Neuronal stem cell (in vitro differentiated cells): ENCODE data around the gene CPXM2.

ENCODE experiments used
- DNase-seq: peaks from one replicate; pipeline ENCODE4 v3.0.0-alpha.2; 2013; ENCODE audit warnings: low spot score
- H2AFZ ChIP-seq: one replicate; pipeline ENCODE4 v1.6.1; 2013; ENCODE audit warnings: mild to moderate bottlenecking, low read length, inconsistent platforms
- H2AK5ac ChIP-seq: 2 replicates; pipeline ENCODE4 v1.6.1; 2013; ENCODE audit warnings: low read depth, mild to moderate bottlenecking, inconsistent platforms, low read length, moderate library complexity, mixed read lengths
- H2BK120ac ChIP-seq: 2 replicates; pipeline ENCODE4 v1.6.1; 2013; ENCODE audit warnings: low read depth, mild to moderate bottlenecking, inconsistent platforms, low read length, moderate library complexity, mixed read lengths
- H2BK12ac ChIP-seq: one replicate; pipeline ENCODE4 v1.6.1; 2013; ENCODE audit warnings: low read length, inconsistent platforms
- H2BK15ac ChIP-seq: 2 replicates; pipeline ENCODE4 v1.6.1; 2013; ENCODE audit warnings: mild to moderate bottlenecking, low read length, inconsistent platforms, mixed read lengths
- H2BK5ac ChIP-seq: one replicate; pipeline ENCODE4 v1.6.1; 2013; ENCODE audit warnings: inconsistent platforms, mild to moderate bottlenecking, low read length, moderate library complexity
- H3K14ac ChIP-seq: one replicate; pipeline ENCODE4 v1.6.1; 2013; ENCODE audit warnings: low read length, inconsistent platforms
- H3K18ac ChIP-seq: 2 replicates; pipeline ENCODE4 v1.6.1; 2013; ENCODE audit warnings: low read length, inconsistent platforms
- H3K23ac ChIP-seq: 2 replicates; pipeline ENCODE4 v1.6.1; 2013; ENCODE audit warnings: low read depth, mild to moderate bottlenecking, mixed read lengths, low read length, inconsistent platforms; ENCODE audit not compliant: poor library complexity
- H3K27ac ChIP-seq: replicated peaks from 3 replicates; pipeline ENCODE4 v1.5.1; 2013; ENCODE audit warnings: low read length, inconsistent platforms
- H3K27me3 ChIP-seq, 3 experiments: 2 replicates each; pipeline ENCODE4 v1.6.1; 2013; ENCODE audit warnings: low read length in 3 of 3, mild to moderate bottlenecking in 2 of 3, inconsistent platforms in 1 of 3, low read depth in 1 of 3, mixed read lengths in 1 of 3, moderate library complexity in 1 of 3; ENCODE audit not compliant: control insufficient read depth in 3 of 3, insufficient read depth in 3 of 3
- H3K36me3 ChIP-seq, 2 donors: replicated peaks in 1 of 2; 2 replicates each; pipeline ENCODE4 v1.6.1; 2013; ENCODE audit warnings: low read length in 2 of 2; ENCODE audit not compliant: control insufficient read depth in 2 of 2, insufficient read depth in 2 of 2
- H3K4ac ChIP-seq: 2 replicates; pipeline ENCODE4 v1.6.1; 2013; ENCODE audit warnings: inconsistent platforms, mild to moderate bottlenecking, low read length, moderate library complexity
- H3K4me1 ChIP-seq, 2 donors: 1 replicate in 1 of 2; 2 replicates in 1 of 2; pipeline ENCODE4 v1.6.1; 2013; ENCODE audit warnings: low read length in 2 of 2, low read depth in 1 of 2; ENCODE audit not compliant: control insufficient read depth in 2 of 2, insufficient read depth in 1 of 2
- H3K4me2 ChIP-seq: one replicate; pipeline ENCODE4 v1.6.1; 2013; ENCODE audit warnings: mild to moderate bottlenecking, low read length, inconsistent platforms; ENCODE audit not compliant: insufficient read depth, poor library complexity, severe bottlenecking
- H3K4me3 ChIP-seq, 2 donors: 2 replicates each; pipeline ENCODE4 v1.5.1; 2013; ENCODE audit warnings: low read length in 2 of 2, mild to moderate bottlenecking in 2 of 2, inconsistent platforms in 1 of 2, moderate library complexity in 1 of 2
- H3K79me1 ChIP-seq: one replicate; pipeline ENCODE4 v1.6.1; 2013; ENCODE audit warnings: low read depth, mild to moderate bottlenecking, inconsistent platforms, low read length, moderate library complexity
- H3K9ac ChIP-seq: one replicate; pipeline ENCODE4 v1.6.1; 2013; ENCODE audit warnings: mild to moderate bottlenecking, low read depth, low read length, inconsistent platforms; ENCODE audit not compliant: poor library complexity
- H3K9me3 ChIP-seq, 2 donors: replicated peaks in 1 of 2; 2 replicates each; pipeline versions ENCODE3 to v1.6.1; 2013; ENCODE audit warnings: low read length in 2 of 2, mild to moderate bottlenecking in 2 of 2, inconsistent platforms in 1 of 2, low read depth in 1 of 2, mixed read lengths in 1 of 2, moderate library complexity in 1 of 2; ENCODE audit not compliant: control insufficient read depth in 2 of 2, insufficient read depth in 1 of 2
- H4K8ac ChIP-seq: one replicate; pipeline ENCODE4 v1.6.1; 2013; ENCODE audit warnings: low read depth, mild to moderate bottlenecking, inconsistent platforms, low read length, moderate library complexity
- H4K91ac ChIP-seq: one replicate; pipeline ENCODE4 v1.6.1; 2013; ENCODE audit warnings: low read length, low read depth, mild to moderate bottlenecking, inconsistent platforms; ENCODE audit not compliant: poor library complexity
- WGBS, 2 donors: extraction: QIAGEN DNeasy Blood & Tissue Kit; methylation state at CpG; one replicate each; pipeline ENCODE4 v1.1.7; 2013; ENCODE audit warnings: missing lambda C conversion rate in 2 of 2, mixed read lengths in 1 of 2; ENCODE audit not compliant: insufficient read length in 2 of 2, insufficient replicate concordance in 1 of 2; ENCODE audit errors: extremely low coverage in 2 of 2; 5-methylcytosine and 5-hydroxymethylcytosine counted together

The CPXM2 gene

DNA sequence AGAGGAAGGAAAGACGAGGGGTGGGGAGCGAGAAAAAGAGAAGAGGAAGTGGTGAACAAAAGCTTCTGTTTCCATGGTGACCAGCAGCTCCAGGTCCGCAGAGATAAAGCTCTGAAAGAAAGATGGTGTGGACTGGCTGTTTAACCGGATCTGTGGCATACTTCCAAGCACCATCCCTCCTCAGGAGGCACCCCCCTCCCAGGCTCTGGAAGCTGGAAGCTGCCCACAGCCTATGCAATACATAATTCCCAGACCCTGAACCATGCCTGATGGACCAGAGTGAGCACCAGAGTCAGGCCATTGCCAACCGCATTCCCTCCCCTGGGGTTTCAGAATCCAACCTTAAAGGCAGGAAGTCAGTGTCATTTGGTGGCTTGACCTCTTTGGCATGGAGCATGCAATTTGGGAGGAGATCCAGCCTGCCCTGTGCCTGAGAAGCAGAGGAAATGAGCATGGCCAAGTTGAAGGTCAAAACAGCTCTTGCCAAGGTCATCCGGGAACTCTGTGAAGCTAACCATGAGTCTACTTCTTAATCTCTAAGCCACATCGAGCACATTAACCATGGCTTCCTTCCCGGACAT is 22.2 kb upstream of the CPXM2 start:
- DNase-seq = no peak
- Histone ChIP-seq H3K4me3 (no peak overlapping the region), H2BK120ac (no peak overlapping the region), H3K36me3 (no peaks in the 10 kb centered on the region), H2BK5ac (no peak overlapping the region), H2AFZ (no peak overlapping the region), H3K79me1 (no peaks in the 10 kb centered on the region), H3K9me3 (no peaks in the 10 kb centered on the region), H3K9ac (no peak overlapping the region), H2BK12ac (no peak overlapping the region), H3K4me1 (peaks cover 5 to 16% of the 10 kb centered on the region in 2 donors), H3K4ac (no peak overlapping the region), H3K27me3 (no peaks in the 10 kb centered on the region), H2BK15ac (no peak overlapping the region), H3K27ac (no peak overlapping the region), H3K4me2 (no peak overlapping the region), H4K8ac (no peak overlapping the region), H3K14ac (no peak overlapping the region), H2AK5ac (no peak overlapping the region), H3K23ac (no peak overlapping the region), H3K18ac (no peak overlapping the region), H4K91ac (no peak overlapping the region)
- WGBS, 2 donors = no CpG with 5 or more reads among the region's 8 CpGs

GRCh38 chr10:123912871-123913270 is 21.3 kb upstream of the CPXM2 start:
- H2BK5ac ChIP-seq = no peak overlapping the region
- no peak overlapping the region for H2BK12ac ChIP-seq
- no peak overlapping the region for H2BK15ac ChIP-seq
- H3K9me3 ChIP-seq = no peaks in the 10 kb centered on the region
- H3K4ac ChIP-seq = no peak overlapping the region
- no peak overlapping the region for H2BK120ac ChIP-seq
- H3K18ac ChIP-seq = no peak overlapping the region
- no peaks in the 10 kb centered on the region for H3K27me3 ChIP-seq
- no peak overlapping the region for H3K27ac ChIP-seq
- H4K91ac ChIP-seq = no peak overlapping the region
- no peak overlapping the region for H3K4me2 ChIP-seq
- no peak overlapping the region for H3K9ac ChIP-seq
- H2AK5ac ChIP-seq = no peak overlapping the region
- DNase-seq = no peak
- no peak overlapping the region for H2AFZ ChIP-seq
- no peak overlapping the region for H3K23ac ChIP-seq
- H3K36me3 ChIP-seq = no peaks in the 10 kb centered on the region
- H3K4me3 ChIP-seq = no peak overlapping the region
- H4K8ac ChIP-seq = no peak overlapping the region
- no peak overlapping the region for H3K14ac ChIP-seq
- peaks cover 5 to 16% of the 10 kb centered on the region in 2 donors for H3K4me1 ChIP-seq
- H3K79me1 ChIP-seq = no peaks in the 10 kb centered on the region
- WGBS, 2 donors = no CpG with 5 or more reads among the region's 3 CpGs

DNA sequence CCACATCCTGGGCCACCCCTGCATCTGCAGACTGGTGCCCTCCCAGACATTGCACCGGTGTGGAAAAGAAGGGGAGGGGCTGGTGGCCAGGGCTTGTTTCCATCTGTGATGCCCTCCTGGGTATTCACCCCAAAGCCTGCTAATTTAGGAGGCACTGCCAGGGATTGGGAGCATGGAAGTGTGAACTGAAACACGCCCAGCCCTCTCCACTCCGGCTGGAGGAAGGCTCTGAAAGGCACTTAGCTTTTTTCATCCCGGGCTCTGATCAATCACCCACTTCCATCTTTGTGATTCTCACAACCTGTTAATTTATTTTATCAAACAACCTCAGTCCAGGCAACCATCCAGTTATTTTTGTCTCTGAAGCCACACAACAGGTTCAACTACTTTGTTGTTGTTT is 20.9 kb upstream of the CPXM2 start:
- no peak overlapping the region for H2AFZ ChIP-seq
- no peak overlapping the region for H3K9ac ChIP-seq
- H3K9me3 ChIP-seq = no peaks in the 10 kb centered on the region
- H2BK120ac ChIP-seq = no peak overlapping the region
- no peak overlapping the region for H2BK15ac ChIP-seq
- peaks cover 5 to 16% of the 10 kb centered on the region in 2 donors for H3K4me1 ChIP-seq
- no peak overlapping the region for H4K8ac ChIP-seq
- peak overlapping the region; percentile 61 for H3K18ac ChIP-seq
- no peaks in the 10 kb centered on the region for H3K27me3 ChIP-seq
- no peak overlapping the region for H3K4me2 ChIP-seq
- no peak overlapping the region for H4K91ac ChIP-seq
- no peaks in the 10 kb centered on the region for H3K79me1 ChIP-seq
- peak overlapping the region; percentile 14 for H2AK5ac ChIP-seq
- no peak overlapping the region for H3K4me3 ChIP-seq
- no peak overlapping the region for H2BK12ac ChIP-seq
- no peak overlapping the region for H2BK5ac ChIP-seq
- DNase-seq = no peak
- no peaks in the 10 kb centered on the region for H3K36me3 ChIP-seq
- no CpG with 5 or more reads among the region's 4 CpGs for WGBS, 2 donors
- no peak overlapping the region for H3K23ac ChIP-seq
- no peak overlapping the region for H3K14ac ChIP-seq
- no peak overlapping the region for H3K27ac ChIP-seq
- no peak overlapping the region for H3K4ac ChIP-seq

GRCh38 chr10:123911866-123912265 is 20.3 kb upstream of the CPXM2 start:
- WGBS, 2 donors = no CpG with 5 or more reads among the region's 9 CpGs
- H3K79me1 ChIP-seq = no peaks in the 10 kb centered on the region
- no peak for DNase-seq

More at GRCh38 chr10:123911866-123912265, 20.3 kb upstream of the CPXM2 start:
- Histone ChIP-seq H3K27ac (no peak overlapping the region), H2AFZ (no peak overlapping the region), H2AK5ac (peak overlapping the region; percentile 14), H2BK15ac (peak overlapping the region; percentile 32), H3K36me3 (no peaks in the 10 kb centered on the region), H3K27me3 (no peaks in the 10 kb centered on the region), H3K14ac (no peak overlapping the region), H3K9me3 (no peaks in the 10 kb centered on the region), H2BK12ac (no peak overlapping the region), H3K4ac (no peak overlapping the region), H3K4me2 (no peak overlapping the region), H3K18ac (no peak overlapping the region), H3K23ac (no peak overlapping the region), H2BK120ac (no peak overlapping the region), H3K9ac (no peak overlapping the region), H4K91ac (no peak overlapping the region), H2BK5ac (no peak overlapping the region), H4K8ac (no peak overlapping the region), H3K4me3 (no peak overlapping the region), H3K4me1 (peaks cover 5 to 16% of the 10 kb centered on the region in 2 donors)
